PFSK-1 (cell line): ENCODE measurements around the gene VSIG8.

Source experiments
- FOXP2 ChIP-seq: optimal IDR thresholded peaks from 2 replicates; pipeline ENCODE3; 2011; ENCODE audit warnings: borderline replicate concordance, control low read depth, inconsistent platforms; ENCODE audit not compliant: insufficient read depth; ENCODE audit errors: extremely low read length, extremely low read depth
- POLR2AphosphoS5 ChIP-seq: IDR thresholded peaks from 2 replicates; pipeline ENCODE4 v1.6.1; 2012; ENCODE audit warnings: low read depth, mild to moderate bottlenecking, control low read depth, low read length, moderate library complexity
- SIN3A ChIP-seq: IDR thresholded peaks from 2 replicates; pipeline ENCODE4 v1.6.1; 2012; ENCODE audit warnings: mild to moderate bottlenecking, low read length, moderate library complexity, borderline replicate concordance; ENCODE audit not compliant: insufficient read depth
- TAF1 ChIP-seq: IDR thresholded peaks from 2 replicates; pipeline ENCODE4 v1.6.1; 2012; ENCODE audit warnings: low read length, control low read depth, borderline replicate concordance; ENCODE audit not compliant: insufficient read depth
- TF ChIP-seq, protein P1 (sequence below), 2 experiments: IDR thresholded peaks; 2 replicates each; pipeline versions ENCODE4 v1.6.1 to v1.8.0; 2011 to 2012; ENCODE audit warnings: low read depth in 2 of 2, low read length in 2 of 2, control low read depth in 1 of 2, inconsistent platforms in 1 of 2, mild to moderate bottlenecking in 1 of 2, moderate library complexity in 1 of 2; ENCODE audit not compliant: insufficient read depth in 1 of 2

The VSIG8 gene

DNA sequence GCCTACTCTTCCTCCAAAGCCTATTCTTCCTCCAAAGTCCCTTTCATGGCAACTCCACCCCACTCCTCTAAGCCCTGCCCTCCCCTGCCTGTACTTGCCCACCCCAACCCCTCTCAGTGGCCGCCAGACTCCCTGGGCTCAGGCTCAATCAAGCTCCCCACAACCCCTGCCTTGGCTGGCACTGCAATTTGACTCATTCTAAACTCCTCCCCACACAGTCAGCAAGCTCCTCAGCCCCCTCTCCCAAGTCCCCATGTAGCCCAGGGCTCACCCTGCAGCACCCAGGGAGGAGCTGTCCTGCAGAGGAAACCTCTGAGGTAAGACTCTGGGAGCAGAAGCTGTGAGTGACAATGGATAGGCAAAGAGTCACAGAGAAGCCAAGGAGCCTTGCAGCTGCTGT lies 3.6 kb upstream of the VSIG8 start:
- no peak for TF ChIP-seq SIN3A
- no peak for TF ChIP-seq POLR2AphosphoS5
- no peak for TF ChIP-seq TAF1
- TF ChIP-seq FOXP2 = no peak
- TF ChIP-seq, protein P1, sequence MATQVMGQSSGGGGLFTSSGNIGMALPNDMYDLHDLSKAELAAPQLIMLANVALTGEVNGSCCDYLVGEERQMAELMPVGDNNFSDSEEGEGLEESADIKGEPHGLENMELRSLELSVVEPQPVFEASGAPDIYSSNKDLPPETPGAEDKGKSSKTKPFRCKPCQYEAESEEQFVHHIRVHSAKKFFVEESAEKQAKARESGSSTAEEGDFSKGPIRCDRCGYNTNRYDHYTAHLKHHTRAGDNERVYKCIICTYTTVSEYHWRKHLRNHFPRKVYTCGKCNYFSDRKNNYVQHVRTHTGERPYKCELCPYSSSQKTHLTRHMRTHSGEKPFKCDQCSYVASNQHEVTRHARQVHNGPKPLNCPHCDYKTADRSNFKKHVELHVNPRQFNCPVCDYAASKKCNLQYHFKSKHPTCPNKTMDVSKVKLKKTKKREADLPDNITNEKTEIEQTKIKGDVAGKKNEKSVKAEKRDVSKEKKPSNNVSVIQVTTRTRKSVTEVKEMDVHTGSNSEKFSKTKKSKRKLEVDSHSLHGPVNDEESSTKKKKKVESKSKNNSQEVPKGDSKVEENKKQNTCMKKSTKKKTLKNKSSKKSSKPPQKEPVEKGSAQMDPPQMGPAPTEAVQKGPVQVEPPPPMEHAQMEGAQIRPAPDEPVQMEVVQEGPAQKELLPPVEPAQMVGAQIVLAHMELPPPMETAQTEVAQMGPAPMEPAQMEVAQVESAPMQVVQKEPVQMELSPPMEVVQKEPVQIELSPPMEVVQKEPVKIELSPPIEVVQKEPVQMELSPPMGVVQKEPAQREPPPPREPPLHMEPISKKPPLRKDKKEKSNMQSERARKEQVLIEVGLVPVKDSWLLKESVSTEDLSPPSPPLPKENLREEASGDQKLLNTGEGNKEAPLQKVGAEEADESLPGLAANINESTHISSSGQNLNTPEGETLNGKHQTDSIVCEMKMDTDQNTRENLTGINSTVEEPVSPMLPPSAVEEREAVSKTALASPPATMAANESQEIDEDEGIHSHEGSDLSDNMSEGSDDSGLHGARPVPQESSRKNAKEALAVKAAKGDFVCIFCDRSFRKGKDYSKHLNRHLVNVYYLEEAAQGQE (IDR thresholded peaks at IDR 0.05; ENCODE audit: insufficient read depth in 1 of 2, low read depth in 2 of 2, low read length in 2 of 2) = no peak

DNA sequence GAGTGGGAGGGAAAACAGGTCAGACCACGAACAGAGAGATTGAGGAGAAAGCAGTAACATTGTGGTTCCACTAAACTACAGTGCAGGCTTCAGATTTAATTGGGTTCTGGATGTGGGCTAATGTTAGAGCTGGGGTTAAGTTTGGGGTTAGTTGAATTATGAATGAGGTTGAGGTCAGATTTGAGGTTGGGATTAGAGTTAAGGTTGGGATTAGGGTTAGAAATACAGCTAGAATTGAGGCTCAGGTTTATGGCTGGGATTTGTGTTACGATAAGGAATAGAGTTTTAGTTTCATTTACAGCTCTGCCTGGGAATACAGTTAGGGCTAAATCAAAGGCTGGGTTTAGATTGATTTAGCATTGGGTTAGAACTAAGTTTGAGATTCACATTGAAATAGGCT lies 1.8 kb upstream of the VSIG8 start:
- TF ChIP-seq TAF1 (no peak), POLR2AphosphoS5 (no peak), SIN3A (no peak), FOXP2 (no peak)
- TF ChIP-seq, protein P1 (IDR thresholded peaks at IDR 0.05; ENCODE audit: insufficient read depth in 1 of 2, low read depth in 2 of 2, low read length in 2 of 2) = no peak

DNA sequence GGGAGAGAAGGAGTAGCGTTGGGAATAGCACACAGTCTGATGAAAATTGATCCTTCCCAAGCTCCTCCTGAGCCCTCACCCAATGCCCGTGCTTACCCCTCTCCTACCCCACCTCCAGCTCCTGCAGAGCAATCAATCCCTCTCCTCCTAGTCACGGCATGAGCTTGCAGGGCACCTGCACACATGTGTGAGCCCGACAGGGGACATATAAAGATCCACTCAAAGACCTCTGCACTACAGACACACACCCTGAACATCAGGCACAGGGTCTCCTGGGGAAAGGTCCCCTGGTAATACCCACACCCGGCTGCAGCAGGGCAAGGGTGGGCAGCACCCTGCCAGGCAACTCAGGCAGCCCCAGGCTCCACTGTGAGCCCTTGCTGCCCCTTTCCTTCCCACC lies 426 bp downstream of the VSIG8 start:
- TF ChIP-seq POLR2AphosphoS5 (no peak), FOXP2 (no peak), SIN3A (no peak), TAF1 (no peak)
- TF ChIP-seq, protein P1 (IDR thresholded peaks at IDR 0.05; ENCODE audit: insufficient read depth in 1 of 2, low read depth in 2 of 2, low read length in 2 of 2) = no peak

DNA sequence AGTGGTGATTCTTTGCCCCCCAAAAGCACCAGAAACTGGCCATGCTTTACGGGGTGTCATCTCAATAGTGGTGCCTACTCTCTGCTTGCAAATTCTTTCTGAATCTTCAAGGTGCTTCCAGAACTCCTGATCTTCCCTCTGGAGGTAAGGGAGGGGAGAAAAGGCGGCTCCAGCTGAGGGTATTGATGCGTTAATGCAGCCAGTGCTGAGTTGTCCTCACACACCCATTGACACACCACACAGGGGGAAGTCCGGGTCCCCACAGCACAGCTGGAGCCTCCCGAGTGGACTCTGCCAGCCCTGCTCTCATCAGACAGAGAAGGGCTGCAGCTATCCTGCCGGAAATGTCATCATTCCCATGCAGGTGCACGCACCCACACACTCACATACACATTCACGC lies 1.2 kb downstream of the VSIG8 start:
- TF ChIP-seq TAF1 (no peak), FOXP2 (no peak), POLR2AphosphoS5 (no peak), SIN3A (no peak)
- TF ChIP-seq, protein P1 (IDR thresholded peaks at IDR 0.05; ENCODE audit: insufficient read depth in 1 of 2, low read depth in 2 of 2, low read length in 2 of 2) = no peak

DNA sequence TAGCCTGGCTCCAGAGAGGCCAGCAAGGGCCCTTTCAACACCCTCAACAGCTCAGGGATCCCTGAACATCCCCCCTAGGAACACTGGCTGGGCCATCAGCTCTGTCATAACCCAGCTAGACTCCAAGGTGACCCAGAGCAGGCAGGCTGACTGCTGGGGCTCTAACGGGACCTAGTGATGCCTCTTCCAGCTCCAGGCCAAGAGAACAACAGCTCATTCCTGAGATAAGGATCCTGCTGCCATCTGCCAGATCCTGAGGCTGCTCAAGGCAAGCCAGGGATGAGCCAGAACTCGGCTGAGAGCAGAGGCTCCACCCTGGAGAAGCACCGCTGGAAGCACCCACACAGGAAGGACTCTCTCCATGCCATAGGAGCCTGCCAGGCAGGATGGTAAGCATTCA lies 2.0 kb downstream of the VSIG8 start:
- TF ChIP-seq, protein P1 (IDR thresholded peaks at IDR 0.05; ENCODE audit: insufficient read depth in 1 of 2, low read depth in 2 of 2, low read length in 2 of 2) = no peak
- no peak for TF ChIP-seq TAF1
- TF ChIP-seq SIN3A = no peak
- no peak for TF ChIP-seq FOXP2
- TF ChIP-seq POLR2AphosphoS5 = no peak
